ENCODE measurements around the gene PCDHGA4. TPM values are rescaled to one million over a fixed set of nuclear protein-coding genes. Genes with fewer than 3 reads are reported as not detected.

Gene PCDHGA4
- total RNA-seq, 1 experiment from 2014 or later, result 0.69 TPM

- no peak overlapping the region for H3K4me3 ChIP-seq (ENCODE audit: low read depth in 2 of 2, low read length in 2 of 2)
- intact Hi-C loops (cut with micrococcal nuclease; ENCODE audit: unreplicated experiment) (no loop called here), in situ Hi-C loops (cut with HindIII; ENCODE audit: low pct_unique_long_range_greater_than_20kb, low sequenced_read_pairs) (no loop called here)
- H3K27me3 ChIP-seq (ENCODE audit: control insufficient read depth, insufficient read depth, low read length), result no peaks in the 10 kb centered on the region; the same call in 1 of the 2 replicates
- H3K36me3 ChIP-seq (ENCODE audit: control insufficient read depth, insufficient read depth, low read length), result no peaks in the 10 kb centered on the region
- CTCF ChIA-PET, result no interaction called here
- no peak for TF ChIP-seq SIN3A (IDR thresholded peaks at IDR 0.05; ENCODE audit: borderline replicate concordance, insufficient read depth, low read depth, low read length)
- no peak for TF ChIP-seq POLR2AphosphoS5 (IDR thresholded peaks at IDR 0.05; ENCODE audit: low read depth, low read length)
- no peak for TF ChIP-seq TCF7L2 (IDR thresholded peaks at IDR 0.05; ENCODE audit: low read depth, low read length)
- TF ChIP-seq CTCF (IDR thresholded peaks at IDR 0.05), result no peak
- no peak for TF ChIP-seq REST (IDR thresholded peaks at IDR 0.05; ENCODE audit: insufficient read depth in 1 of 2, low read depth in 2 of 2, low read length in 1 of 2)
- no TSS peak for BruUV-seq (replicated peaks)
- no peak overlapping the region for H3K27ac ChIP-seq (ENCODE audit: low read length)
- H3K9me3 ChIP-seq (ENCODE audit: control insufficient read depth, insufficient read depth, low read depth, low read length), result no peaks in the 10 kb centered on the region
- POLR2A ChIA-PET, result no interaction called here
- H3K4me1 ChIP-seq (ENCODE audit: control insufficient read depth, insufficient read depth, low read length), result no peaks in the 10 kb centered on the region
- no peak for DNase-seq (ENCODE audit: low read depth, low spot score)
- ATAC-seq, result no peak
Measured at GRCh38 chr5:141399555-141400258, 44.9 kb downstream of the PCDHGA4 start.

GRCh38 chr5:141402553-141403243, 47.9 kb downstream of the PCDHGA4 start, which contains the start of gene PCDHGA9:
TSS of gene PCDHGA9 (plus strand) at chr5:141402778. CDS start at chr5:141402953, 175 bp downstream.
- DNase-seq (ENCODE audit: low read depth, low spot score) (no peak), ATAC-seq (no peak)
- H3K27me3 ChIP-seq (ENCODE audit: control insufficient read depth, insufficient read depth, low read length), result no peaks in the 10 kb centered on the region
- no peaks in the 10 kb centered on the region for H3K9me3 ChIP-seq (ENCODE audit: control insufficient read depth, insufficient read depth, low read depth, low read length)
- BruUV-seq (replicated peaks), result no TSS peak
- in situ Hi-C loops (cut with HindIII; ENCODE audit: low pct_unique_long_range_greater_than_20kb, low sequenced_read_pairs), result no loop called here
- intact Hi-C loops (cut with micrococcal nuclease; ENCODE audit: unreplicated experiment), result no loop called here
- CTCF ChIA-PET, result interaction anchor here (0.8 kb wide), 1 partner anchor 11 kb away, joined by 3 read pairs; no protein-coding TSS in a partner anchor
- H3K36me3 ChIP-seq (ENCODE audit: control insufficient read depth, insufficient read depth, low read length), result no peaks in the 10 kb centered on the region
- H3K4me3 ChIP-seq (ENCODE audit: low read depth in 2 of 2, low read length in 2 of 2), result no peak within 1 kb of the TSS
- POLR2A ChIA-PET, result no interaction called here
- no peaks in the 10 kb centered on the region for H3K4me1 ChIP-seq (ENCODE audit: control insufficient read depth, insufficient read depth, low read length)
- no peak within 1 kb of the TSS for H3K27ac ChIP-seq (ENCODE audit: low read length)
- no peak for TF ChIP-seq REST (IDR thresholded peaks at IDR 0.05; ENCODE audit: insufficient read depth in 1 of 2, low read depth in 2 of 2, low read length in 1 of 2)
- no peak for TF ChIP-seq TCF7L2 (IDR thresholded peaks at IDR 0.05; ENCODE audit: low read depth, low read length)
- peak; percentile 20; the same call in 1 of the 2 replicates for TF ChIP-seq CTCF (IDR thresholded peaks at IDR 0.05)

Data from Panc1 (cell line).